ENCODE data around the gene THSD4.
"Not testable (repeated sequence)": the region's sequence is repeated elsewhere in the genome, so short reads cannot be mapped to it uniquely, and the experiment has no call there.

THSD4 gene

DNA sequence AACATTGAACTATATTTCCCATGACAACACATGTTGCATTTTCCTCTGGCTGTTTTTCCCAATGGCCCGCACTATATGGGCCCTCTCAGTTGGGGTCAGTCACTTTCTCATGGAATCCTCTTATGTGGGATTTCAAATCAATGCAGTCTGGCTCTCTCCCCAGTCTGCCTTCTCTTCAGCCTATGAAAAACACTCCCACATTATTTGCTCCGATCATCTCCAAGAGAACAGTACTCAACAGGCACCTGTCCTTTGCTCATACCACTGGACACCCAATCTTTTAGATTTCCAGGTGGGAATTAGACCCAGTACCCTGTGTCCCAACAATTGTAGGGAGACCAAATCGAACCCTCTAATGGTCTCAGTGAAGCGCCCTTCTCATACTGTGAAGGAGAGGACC, 251.3 kb downstream of the THSD4 start:
- no peak for TF ChIP-seq EZH2phosphoT487 (IDR thresholded peaks at IDR 0.05; ENCODE audit: borderline replicate concordance, low read length)
- TF ChIP-seq, protein P1, sequence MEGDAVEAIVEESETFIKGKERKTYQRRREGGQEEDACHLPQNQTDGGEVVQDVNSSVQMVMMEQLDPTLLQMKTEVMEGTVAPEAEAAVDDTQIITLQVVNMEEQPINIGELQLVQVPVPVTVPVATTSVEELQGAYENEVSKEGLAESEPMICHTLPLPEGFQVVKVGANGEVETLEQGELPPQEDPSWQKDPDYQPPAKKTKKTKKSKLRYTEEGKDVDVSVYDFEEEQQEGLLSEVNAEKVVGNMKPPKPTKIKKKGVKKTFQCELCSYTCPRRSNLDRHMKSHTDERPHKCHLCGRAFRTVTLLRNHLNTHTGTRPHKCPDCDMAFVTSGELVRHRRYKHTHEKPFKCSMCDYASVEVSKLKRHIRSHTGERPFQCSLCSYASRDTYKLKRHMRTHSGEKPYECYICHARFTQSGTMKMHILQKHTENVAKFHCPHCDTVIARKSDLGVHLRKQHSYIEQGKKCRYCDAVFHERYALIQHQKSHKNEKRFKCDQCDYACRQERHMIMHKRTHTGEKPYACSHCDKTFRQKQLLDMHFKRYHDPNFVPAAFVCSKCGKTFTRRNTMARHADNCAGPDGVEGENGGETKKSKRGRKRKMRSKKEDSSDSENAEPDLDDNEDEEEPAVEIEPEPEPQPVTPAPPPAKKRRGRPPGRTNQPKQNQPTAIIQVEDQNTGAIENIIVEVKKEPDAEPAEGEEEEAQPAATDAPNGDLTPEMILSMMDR (IDR thresholded peaks at IDR 0.05; ENCODE audit: low read depth, low read length, poor library complexity, severe bottlenecking) = no peak
- no peaks in the 10 kb centered on the region for H3F3A ChIP-seq (ENCODE audit: control insufficient read depth, insufficient read depth)
- no peak overlapping the region for H3K4me2 ChIP-seq (ENCODE audit: low read length)

GRCh38 chr15:71366926-71367325, 251.7 kb downstream of the THSD4 start:
- H3K9me2 ChIP-seq (replicated peaks; ENCODE audit: control insufficient read depth, low read length) = no peaks in the 10 kb centered on the region
- H3K4me3 ChIP-seq (ENCODE audit: low read length) = no peak overlapping the region
- no peaks in the 10 kb centered on the region for H3K79me2 ChIP-seq (ENCODE audit: control insufficient read depth, low read length)
- H4K20me1 ChIP-seq (ENCODE audit: control insufficient read depth, insufficient read depth, low read depth, low read length) = no peaks in the 10 kb centered on the region
- H3K4me2 ChIP-seq (ENCODE audit: low read length) = no peak overlapping the region
- no peak overlapping the region for H3K27ac ChIP-seq (ENCODE audit: low read depth, low read length)
- no peak for TF ChIP-seq EZH2phosphoT487 (IDR thresholded peaks at IDR 0.05; ENCODE audit: borderline replicate concordance, low read length)
- TF ChIP-seq, protein P1 (IDR thresholded peaks at IDR 0.05; ENCODE audit: low read depth, low read length, poor library complexity, severe bottlenecking) = no peak
- H3K36me3 ChIP-seq (ENCODE audit: control insufficient read depth, low read length) = no peaks in the 10 kb centered on the region
- no peaks in the 10 kb centered on the region for H3K27me3 ChIP-seq (ENCODE audit: control insufficient read depth, low read length)
- no peaks in the 10 kb centered on the region for H3K4me1 ChIP-seq (ENCODE audit: control insufficient read depth, low read length)
- H3F3A ChIP-seq (ENCODE audit: control insufficient read depth, insufficient read depth) = no peaks in the 10 kb centered on the region
- H3K9me3 ChIP-seq (ENCODE audit: control insufficient read depth, insufficient read depth, low read length) = no peaks in the 10 kb centered on the region

More for the DNA sequence above, 251.3 kb downstream of the THSD4 start:
- Histone ChIP-seq H3K4me3 (ENCODE audit: low read length) (no peak overlapping the region), H3K4me1 (ENCODE audit: control insufficient read depth, low read length) (no peaks in the 10 kb centered on the region), H3K79me2 (ENCODE audit: control insufficient read depth, low read length) (no peaks in the 10 kb centered on the region), H3K27me3 (ENCODE audit: control insufficient read depth, low read length) (no peaks in the 10 kb centered on the region), H3K27ac (ENCODE audit: low read depth, low read length) (no peak overlapping the region), H4K20me1 (ENCODE audit: control insufficient read depth, insufficient read depth, low read depth, low read length) (no peaks in the 10 kb centered on the region), H3K9me3 (ENCODE audit: control insufficient read depth, insufficient read depth, low read length) (no peaks in the 10 kb centered on the region), H3K9me2 (replicated peaks; ENCODE audit: control insufficient read depth, low read length) (no peaks in the 10 kb centered on the region), H3K36me3 (ENCODE audit: control insufficient read depth, low read length) (no peaks in the 10 kb centered on the region)

DNA sequence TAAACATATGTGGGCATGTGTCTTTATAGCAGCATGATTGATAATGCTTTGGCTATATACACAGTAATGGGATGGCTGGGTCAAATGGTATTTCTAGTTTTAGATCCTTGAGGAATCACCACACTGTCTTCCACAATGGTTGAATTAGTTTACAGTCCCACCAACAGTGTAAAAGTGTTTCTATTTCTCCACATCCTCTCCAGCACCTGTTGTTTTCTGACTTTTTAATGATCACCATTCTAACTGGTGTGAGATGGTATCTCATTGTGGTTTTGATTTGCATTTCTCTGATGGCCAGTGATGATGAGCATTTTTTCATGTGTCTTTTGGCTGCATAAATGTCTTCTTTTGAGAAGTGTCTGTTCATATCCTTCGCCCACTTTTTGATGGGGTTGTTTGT, 252.5 kb downstream of the THSD4 start:
- H3K9me3 ChIP-seq (ENCODE audit: control insufficient read depth, insufficient read depth, low read length); H3K9me2 ChIP-seq (replicated peaks; ENCODE audit: control insufficient read depth, low read length); H3F3A ChIP-seq (ENCODE audit: control insufficient read depth, insufficient read depth); H4K20me1 ChIP-seq (ENCODE audit: control insufficient read depth, insufficient read depth, low read depth, low read length); H3K27ac ChIP-seq (ENCODE audit: low read depth, low read length); H3K4me3 ChIP-seq (ENCODE audit: low read length); H3K27me3 ChIP-seq (ENCODE audit: control insufficient read depth, low read length); H3K4me2 ChIP-seq (ENCODE audit: low read length); H3K79me2 ChIP-seq (ENCODE audit: control insufficient read depth, low read length); H3K4me1 ChIP-seq (ENCODE audit: control insufficient read depth, low read length); H3K36me3 ChIP-seq (ENCODE audit: control insufficient read depth, low read length): not testable (repeated sequence)

GRCh38 chr15:71372769-71373168, 257.5 kb downstream of the THSD4 start:
- H3K9me3 ChIP-seq (ENCODE audit: control insufficient read depth, insufficient read depth, low read length); H3K4me1 ChIP-seq (ENCODE audit: control insufficient read depth, low read length); H3K4me3 ChIP-seq (ENCODE audit: low read length); H3K9me2 ChIP-seq (replicated peaks; ENCODE audit: control insufficient read depth, low read length); H3K27me3 ChIP-seq (ENCODE audit: control insufficient read depth, low read length); H3K79me2 ChIP-seq (ENCODE audit: control insufficient read depth, low read length); H3F3A ChIP-seq (ENCODE audit: control insufficient read depth, insufficient read depth); H4K20me1 ChIP-seq (ENCODE audit: control insufficient read depth, insufficient read depth, low read depth, low read length); H3K36me3 ChIP-seq (ENCODE audit: control insufficient read depth, low read length); H3K4me2 ChIP-seq (ENCODE audit: low read length); H3K27ac ChIP-seq (ENCODE audit: low read depth, low read length): not testable (repeated sequence)
